Endothelial cell of hepatic sinusoid (primary cell): ENCODE measurements around the gene PNMA8B.

Source experiments
- in situ Hi-C: cut with HindIII; loops from 2 replicates; pipeline ENCODE4 v1.10.0; 2017; ENCODE audit warnings: low sequenced_read_pairs

The PNMA8B gene

GRCh38 chr19:46487802-46488445 lies 7.7 kb downstream of the PNMA8B start:
- in situ Hi-C loops = no loop called here

DNA sequence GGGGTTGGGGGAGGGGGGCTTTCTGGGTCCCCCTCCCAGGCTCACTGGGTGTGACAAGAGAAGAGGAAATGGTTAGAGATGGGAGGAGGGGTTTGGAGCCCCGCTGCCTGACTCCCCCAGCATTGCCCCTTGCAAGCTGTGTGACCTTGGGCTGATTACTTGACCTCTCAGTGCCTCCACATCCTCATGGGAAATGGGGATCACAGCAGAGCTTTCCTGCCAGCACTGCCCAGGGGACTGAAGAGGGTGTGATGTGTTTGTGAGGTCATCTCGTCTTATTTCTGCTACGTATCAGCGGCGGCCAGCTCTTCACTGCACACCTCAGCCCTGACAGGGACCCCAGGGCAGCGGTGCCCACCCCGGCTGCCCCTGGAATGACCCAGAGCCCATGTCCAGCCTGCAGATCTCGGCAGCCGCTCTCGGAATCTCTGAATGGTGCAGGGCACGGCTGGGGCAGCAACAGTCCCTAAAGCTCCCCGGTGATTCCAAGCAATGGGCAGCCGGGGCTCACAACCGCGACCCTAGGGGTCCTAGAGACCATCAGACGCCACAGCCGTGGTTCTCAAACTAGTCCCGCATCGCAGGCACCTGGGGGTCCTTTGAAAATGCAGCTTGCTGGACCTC lies 8.4 kb downstream of the PNMA8B start:
- in situ Hi-C loops = no loop called here

GRCh38 chr19:46486358-46486757 lies 9.3 kb downstream of the PNMA8B start:
- in situ Hi-C loops = no loop called here

- in situ Hi-C loops = no loop called here
Observed at GRCh38 chr19:46484656-46485055, 11.0 kb downstream of the PNMA8B start.

- in situ Hi-C loops = no loop called here
Observed at GRCh38 chr19:46482631-46483030, 13.0 kb downstream of the PNMA8B start.

GRCh38 chr19:46481947-46482346 lies 13.7 kb downstream of the PNMA8B start:
- in situ Hi-C loops = no loop called here

- in situ Hi-C loops = no loop called here
Observed at GRCh38 chr19:46481223-46481848, 14.3 kb downstream of the PNMA8B start.

DNA sequence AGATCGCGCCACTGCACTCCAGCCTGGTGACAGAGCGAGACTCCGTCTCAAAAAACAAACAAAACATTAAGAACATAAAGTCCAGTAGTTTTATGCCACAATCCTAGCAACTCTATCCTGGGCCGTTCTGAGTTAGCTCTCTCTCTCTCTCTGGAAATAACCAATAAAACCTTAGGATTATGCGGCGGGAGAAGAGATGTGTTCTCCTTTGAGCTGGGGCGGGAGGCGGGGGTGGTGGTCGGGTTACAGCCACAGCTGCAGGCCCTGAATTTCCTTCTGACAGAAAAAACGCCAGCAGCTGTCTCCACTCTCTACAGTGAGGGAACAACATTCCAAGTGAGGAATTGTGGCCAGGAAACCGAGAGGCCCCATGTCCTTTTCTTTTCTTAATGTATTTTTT lies 15.3 kb downstream of the PNMA8B start:
- in situ Hi-C loops = no loop called here

- in situ Hi-C loops = no loop called here
Observed at GRCh38 chr19:46478356-46478986, 17.2 kb downstream of the PNMA8B start.

DNA sequence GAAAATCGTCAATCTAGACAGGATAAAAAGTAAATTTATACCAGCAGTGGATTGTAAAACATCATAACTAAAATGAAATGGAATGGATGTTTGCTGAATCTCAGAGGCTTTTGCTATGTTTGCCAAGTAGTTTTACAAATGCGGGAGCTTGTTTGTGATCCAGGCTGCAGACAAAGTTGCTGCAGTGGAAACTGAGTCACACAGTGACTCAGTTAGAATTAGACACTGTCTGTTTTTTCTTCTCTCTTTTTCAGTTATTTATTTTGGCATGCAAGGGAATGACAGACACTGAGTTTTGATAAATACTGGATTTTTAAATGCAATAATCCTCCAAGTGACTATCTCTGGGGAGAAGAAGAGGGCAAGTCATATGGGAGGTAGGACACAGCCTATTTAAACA lies 19.7 kb downstream of the PNMA8B start:
- in situ Hi-C loops = no loop called here

- in situ Hi-C loops = no loop called here
Observed at GRCh38 chr19:46474211-46474610, 21.5 kb downstream of the PNMA8B start.

GRCh38 chr19:46472592-46472991 lies 23.1 kb downstream of the PNMA8B start:
- in situ Hi-C loops = no loop called here

GRCh38 chr19:46471811-46472543 lies 23.7 kb downstream of the PNMA8B start:
- in situ Hi-C loops = no loop called here

GRCh38 chr19:46471116-46471733 lies 24.4 kb downstream of the PNMA8B start, which contains the start of gene PNMA8A:
TSS of gene PNMA8A (minus strand) at chr19:46471563. CDS start at chr19:46471035, 528 bp downstream.
- in situ Hi-C loops = no loop called here

DNA sequence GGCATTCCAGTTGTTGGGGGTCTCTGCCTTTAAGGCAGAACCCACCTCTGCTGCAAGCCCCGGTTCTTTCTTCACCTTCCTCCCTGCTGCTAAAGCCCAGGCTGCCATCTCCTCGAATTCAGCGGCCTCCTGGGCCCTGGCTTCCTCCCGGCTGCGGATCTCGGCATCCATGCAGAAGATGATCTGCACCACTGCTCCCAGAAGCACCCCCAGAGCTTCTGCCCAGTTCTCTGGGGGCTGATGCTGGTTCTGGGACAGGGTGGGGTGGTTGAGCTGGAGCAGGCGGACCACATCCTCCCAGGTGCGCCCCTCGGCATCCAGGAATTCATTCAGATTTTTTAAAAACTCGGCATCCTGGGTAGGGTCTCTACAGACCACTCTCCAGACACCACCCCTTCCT lies 25.3 kb downstream of the PNMA8B start:
- in situ Hi-C loops = no loop called here

DNA sequence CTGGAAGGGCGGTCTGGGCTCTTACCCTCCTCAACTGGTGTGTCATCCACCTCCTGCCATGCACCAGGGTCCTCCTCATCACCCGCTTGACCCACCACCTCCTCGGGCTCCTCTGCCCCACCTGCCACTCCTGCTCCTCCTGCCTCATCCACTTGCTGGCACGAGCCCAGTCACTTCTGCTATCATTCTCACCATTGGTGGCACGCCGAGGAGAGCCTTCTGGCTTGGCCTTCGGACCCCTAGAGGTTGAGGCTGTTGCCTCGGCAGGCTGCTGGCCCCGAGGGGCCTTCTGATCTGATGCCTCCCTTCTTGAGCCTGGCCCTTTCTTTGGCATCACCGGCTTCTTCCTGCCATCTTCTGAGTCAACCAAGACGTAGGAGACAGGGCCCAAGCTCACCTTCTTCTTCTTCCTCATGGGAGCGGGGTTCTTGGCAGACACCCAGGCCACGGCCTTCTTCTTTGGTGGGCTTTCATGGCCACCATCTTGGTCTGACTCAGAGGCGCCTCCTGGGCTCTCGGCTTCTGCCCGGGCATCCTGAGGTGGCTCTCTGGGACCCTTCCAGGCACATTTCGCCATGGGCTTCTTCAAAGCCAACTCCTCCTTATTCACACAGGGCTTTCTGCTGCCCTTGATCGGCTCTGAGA lies 26.0 kb downstream of the PNMA8B start:
- in situ Hi-C loops = no loop called here

GRCh38 chr19:46466536-46467196 lies 29.0 kb downstream of the PNMA8B start:
- in situ Hi-C loops = no loop called here

DNA sequence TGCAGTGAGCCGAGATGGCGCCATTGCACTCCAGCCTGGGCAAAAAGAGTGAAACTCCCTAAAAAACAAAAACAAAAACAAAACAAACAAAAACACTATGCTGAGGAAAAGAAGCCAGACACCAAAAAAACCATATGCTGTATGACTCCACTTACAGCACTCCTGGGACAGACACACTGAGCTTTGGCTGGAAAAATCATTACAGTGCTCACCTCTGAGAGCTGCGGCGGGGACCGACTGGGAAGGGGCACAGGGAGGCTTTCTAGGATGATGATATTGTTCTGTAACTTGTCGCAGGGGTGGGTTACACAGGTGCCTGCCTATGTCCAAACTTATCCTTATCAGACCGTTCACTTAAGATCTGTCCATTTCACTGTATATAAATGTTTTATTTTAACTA lies 32.2 kb downstream of the PNMA8B start:
- in situ Hi-C loops = no loop called here

DNA sequence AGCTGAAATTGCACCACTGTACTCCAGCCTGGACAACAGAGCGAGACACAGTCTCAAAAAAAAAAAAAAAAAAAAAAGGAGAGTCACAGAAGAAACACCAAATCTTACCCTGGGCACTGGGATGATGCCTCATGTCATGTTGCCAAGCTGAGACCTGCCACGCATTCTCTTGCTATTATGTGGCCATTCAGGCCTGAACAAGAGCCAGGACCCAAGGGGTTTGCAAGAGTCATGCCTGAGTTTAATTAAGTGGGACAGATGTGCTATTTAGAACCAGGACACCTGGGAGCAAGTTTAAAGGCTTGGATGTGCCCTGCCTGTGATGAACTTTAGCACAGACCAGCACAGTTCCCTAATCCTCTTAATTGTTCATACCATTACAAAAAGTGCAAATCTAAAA lies 34.1 kb downstream of the PNMA8B start:
- in situ Hi-C loops = no loop called here

DNA sequence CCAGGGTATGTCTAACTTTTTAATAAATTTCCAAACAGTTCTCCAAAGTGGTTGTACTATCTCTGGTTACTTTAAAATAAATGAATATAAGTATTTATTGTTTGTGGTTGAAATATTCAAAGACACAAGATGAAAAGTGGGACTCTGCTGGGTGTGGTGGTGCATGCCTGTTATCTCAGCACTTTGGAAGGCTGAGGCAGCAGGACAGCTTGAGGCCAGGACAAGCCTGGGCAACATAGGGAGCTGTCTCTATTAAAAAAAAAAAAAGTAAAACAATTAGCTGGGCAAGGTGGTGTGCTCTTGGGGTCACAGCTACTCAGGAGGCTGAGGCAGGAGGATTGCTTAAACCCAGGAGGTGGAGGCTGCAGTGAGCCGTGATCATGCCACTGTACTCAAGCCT lies 34.7 kb downstream of the PNMA8B start:
- in situ Hi-C loops = no loop called here
